CD14-positive monocyte (primary cell): Measurements from ENCODE around the gene ROR1. TPM values are rescaled to one million over a fixed set of nuclear protein-coding genes. Genes with fewer than 3 reads are reported as not detected.

Source experiments
- DNase-seq, 3 donors: peaks; one replicate each; pipeline ENCODE4 v3.0.0-alpha.2; 2011 to 2022
- H2AFZ ChIP-seq: 2 replicates; pipeline ENCODE4 v1.6.0; 2012; ENCODE audit warnings: mild to moderate bottlenecking, low read depth, low read length, inconsistent platforms; ENCODE audit not compliant: insufficient read depth, poor library complexity, severe bottlenecking
- H3K27ac ChIP-seq, 2 donors: 1 replicate in 1 of 2; 2 replicates in 1 of 2; pipeline ENCODE4 v1.5.1; 2012 to 2013; ENCODE audit warnings: low read length in 2 of 2, control low read depth in 1 of 2, inconsistent platforms in 1 of 2, low read depth in 1 of 2, mild to moderate bottlenecking in 1 of 2
- H3K27me3 ChIP-seq, 2 donors: one replicate each; pipeline versions ENCODE4 v1.6.0 to v1.6.1; 2011 to 2013; ENCODE audit warnings: low read length in 2 of 2; ENCODE audit not compliant: control insufficient read depth in 2 of 2, insufficient read depth in 2 of 2
- H3K36me3 ChIP-seq, 2 donors: replicated peaks in 1 of 2; 1 replicate in 1 of 2; 2 replicates in 1 of 2; pipeline versions ENCODE4 v1.5.1 to v1.6.1; 2012 to 2013; ENCODE audit warnings: low read length in 2 of 2, control low read depth in 1 of 2, inconsistent platforms in 1 of 2, mild to moderate bottlenecking in 1 of 2; ENCODE audit not compliant: insufficient read depth in 2 of 2, control insufficient read depth in 1 of 2
- H3K4me1 ChIP-seq, 2 donors: 1 replicate in 1 of 2; 2 replicates in 1 of 2; pipeline versions ENCODE4 v1.5.1 to v1.6.1; 2012 to 2013; ENCODE audit warnings: low read length in 2 of 2, control low read depth in 1 of 2, inconsistent platforms in 1 of 2, mild to moderate bottlenecking in 1 of 2, moderate library complexity in 1 of 2; ENCODE audit not compliant: insufficient read depth in 2 of 2, control insufficient read depth in 1 of 2
- H3K4me2 ChIP-seq: replicated peaks from 2 replicates; pipeline ENCODE3; 2012; ENCODE audit warnings: low read length, moderate library complexity, mild to moderate bottlenecking; ENCODE audit not compliant: poor library complexity, severe bottlenecking; ENCODE audit errors: extremely low read depth
- H3K4me3 ChIP-seq, 3 experiments: fragments of 200-600 bp in 1 of 3; sonication (generic) in 1 of 3; replicated peaks in 1 of 3; 1 replicate in 2 of 3; 2 replicates in 1 of 3; pipeline ENCODE4 v1.5.1; 2011 to 2013; ENCODE audit warnings: low read length in 3 of 3, mild to moderate bottlenecking in 3 of 3, control low read depth in 2 of 3, low read depth in 2 of 3, inconsistent platforms in 1 of 3, moderate library complexity in 1 of 3
- H3K79me2 ChIP-seq: 2 replicates; pipeline ENCODE4 v1.6.0; 2012; ENCODE audit warnings: mild to moderate bottlenecking, control low read depth, inconsistent platforms, low read length, moderate library complexity; ENCODE audit not compliant: insufficient read depth
- H3K9ac ChIP-seq: 2 replicates; pipeline ENCODE4 v1.6.0; 2017; ENCODE audit warnings: low read length, mild to moderate bottlenecking; ENCODE audit not compliant: insufficient read depth, poor library complexity, severe bottlenecking
- H3K9me3 ChIP-seq, 2 donors: replicated peaks in 1 of 2; 1 replicate in 1 of 2; 2 replicates in 1 of 2; pipeline versions ENCODE4 v1.5.1 to v1.6.1; 2012 to 2013; ENCODE audit warnings: low read length in 2 of 2, control low read depth in 1 of 2; ENCODE audit not compliant: control insufficient read depth in 1 of 2, insufficient read depth in 1 of 2
- H4K20me1 ChIP-seq: 2 replicates; pipeline ENCODE4 v1.6.0; 2012; ENCODE audit warnings: mild to moderate bottlenecking, low read length, control low read depth, moderate library complexity; ENCODE audit not compliant: insufficient read depth
- H3K27ac Mint-ChIP-seq, 7 donors: one replicate each; pipeline ENCODE4 v1.8.0; 2020; ENCODE audit warnings: mild to moderate bottlenecking in 7 of 7, mixed read lengths in 7 of 7, moderate library complexity in 6 of 7, inconsistent platforms in 2 of 7
- H3K27me3 Mint-ChIP-seq, 3 donors: one replicate each; pipeline ENCODE4 v1.8.0; 2021 to 2022; ENCODE audit warnings: low read depth in 3 of 3, mild to moderate bottlenecking in 3 of 3, mixed read lengths in 3 of 3, moderate library complexity in 3 of 3, inconsistent platforms in 1 of 3
- H3K36me3 Mint-ChIP-seq, 2 donors: one replicate each; pipeline ENCODE4 v1.8.0; 2020; ENCODE audit warnings: mixed read lengths in 2 of 2, inconsistent platforms in 1 of 2, mild to moderate bottlenecking in 1 of 2
- H3K4me1 Mint-ChIP-seq: one replicate; pipeline ENCODE4 v1.8.0; 2020; ENCODE audit warnings: mild to moderate bottlenecking, mixed read lengths
- H3K4me3 Mint-ChIP-seq, 2 donors: one replicate each; pipeline ENCODE4 v1.8.0; 2020; ENCODE audit warnings: mild to moderate bottlenecking in 2 of 2, mixed read lengths in 2 of 2, moderate library complexity in 1 of 2
- H3K9me3 Mint-ChIP-seq, 7 donors: one replicate each; pipeline ENCODE4 v1.8.0; 2020 to 2022; ENCODE audit warnings: mixed read lengths in 7 of 7, mild to moderate bottlenecking in 6 of 7, moderate library complexity in 6 of 7, inconsistent platforms in 2 of 7
- WGBS: methylation state at CpG from one replicate; pipeline ENCODE4 v1.1.5; 2013; ENCODE audit warnings: missing lambda C conversion rate; ENCODE audit not compliant: insufficient coverage; 5-methylcytosine and 5-hydroxymethylcytosine counted together
- intact Hi-C, 2 donors: fragments of 100-400 bp; cut with micrococcal nuclease; formaldehyde crosslinking; loops; one replicate each; pipeline versions ENCODE4 v1.15.0 to v1.15.1; 2023
- polyA plus RNA-seq, 3 donors: library from polyadenylated mRNA; depleted of rRNA in 1 of 3; unstranded in 2 of 3; stranded (reverse) in 1 of 3; fragments of 300-500 nt in 2 of 3; fragments of >200 nt in 1 of 3; fragmentation: Illumina TruSeq in 2 of 3; gene quantifications; 1 replicate in 2 of 3; 2 replicates in 1 of 3; pipeline ENCODE4 v1.2.3, GENCODE V29; 2012 to 2021
- TF ChIP-seq, protein P1 (sequence below): fragments of 200-600 bp; IDR thresholded peaks from one replicate; pipeline ENCODE4 v1.8.0; 2022; ENCODE audit warnings: antibody characterized with exemption, mild to moderate bottlenecking

ROR1 gene
- polyA plus RNA-seq, 3 donors = not detected

DNA sequence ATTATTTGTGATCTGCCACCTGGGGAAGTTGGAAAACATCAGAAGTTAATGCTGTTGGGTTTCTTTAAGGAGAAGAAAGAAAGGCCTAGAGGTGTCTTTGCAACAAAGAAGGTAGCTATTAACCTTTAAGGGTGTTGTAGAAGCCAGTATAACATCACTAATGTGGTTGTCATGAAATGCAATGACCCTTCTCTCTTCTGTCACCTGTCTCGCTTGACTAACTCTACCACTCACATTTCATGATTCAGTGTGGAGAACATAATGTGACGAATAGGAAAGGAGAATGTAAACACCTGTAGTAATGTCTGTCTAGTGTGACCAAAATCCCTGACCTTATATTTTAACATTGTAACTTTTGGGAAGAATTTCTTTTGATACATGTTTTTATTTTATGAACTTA lies 217.9 kb downstream of the ROR1 start:
- Histone ChIP-seq H3K27me3 (no peaks in the 10 kb centered on the region), H3K9ac (no peak overlapping the region), H3K4me2 (no peak overlapping the region), H3K79me2 (no peaks in the 10 kb centered on the region), H3K9me3 (no peaks in the 10 kb centered on the region), H3K4me1 (no peaks in the 10 kb centered on the region), H3K27ac (no peak overlapping the region), H3K4me3 (no peak overlapping the region), H2AFZ (no peak overlapping the region), H4K20me1 (no peaks in the 10 kb centered on the region), H3K36me3 (no peaks in the 10 kb centered on the region)
- peaks cover 0 to 1% (median 0%) of the 10 kb centered on the region in 3 donors for H3K27me3 Mint-ChIP-seq
- DNase-seq = no peak
- H3K4me3 Mint-ChIP-seq = no peak overlapping the region
- intact Hi-C loops = no loop called here
- WGBS = no CpG with 5 or more reads among the region's 2 CpGs
- H3K9me3 Mint-ChIP-seq = no peaks in the 10 kb centered on the region
- TF ChIP-seq, protein P1, sequence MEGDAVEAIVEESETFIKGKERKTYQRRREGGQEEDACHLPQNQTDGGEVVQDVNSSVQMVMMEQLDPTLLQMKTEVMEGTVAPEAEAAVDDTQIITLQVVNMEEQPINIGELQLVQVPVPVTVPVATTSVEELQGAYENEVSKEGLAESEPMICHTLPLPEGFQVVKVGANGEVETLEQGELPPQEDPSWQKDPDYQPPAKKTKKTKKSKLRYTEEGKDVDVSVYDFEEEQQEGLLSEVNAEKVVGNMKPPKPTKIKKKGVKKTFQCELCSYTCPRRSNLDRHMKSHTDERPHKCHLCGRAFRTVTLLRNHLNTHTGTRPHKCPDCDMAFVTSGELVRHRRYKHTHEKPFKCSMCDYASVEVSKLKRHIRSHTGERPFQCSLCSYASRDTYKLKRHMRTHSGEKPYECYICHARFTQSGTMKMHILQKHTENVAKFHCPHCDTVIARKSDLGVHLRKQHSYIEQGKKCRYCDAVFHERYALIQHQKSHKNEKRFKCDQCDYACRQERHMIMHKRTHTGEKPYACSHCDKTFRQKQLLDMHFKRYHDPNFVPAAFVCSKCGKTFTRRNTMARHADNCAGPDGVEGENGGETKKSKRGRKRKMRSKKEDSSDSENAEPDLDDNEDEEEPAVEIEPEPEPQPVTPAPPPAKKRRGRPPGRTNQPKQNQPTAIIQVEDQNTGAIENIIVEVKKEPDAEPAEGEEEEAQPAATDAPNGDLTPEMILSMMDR = no peak
- no peaks in the 10 kb centered on the region for H3K36me3 Mint-ChIP-seq
- H3K4me1 Mint-ChIP-seq = no peaks in the 10 kb centered on the region
- no peak overlapping the region for H3K27ac Mint-ChIP-seq

DNA sequence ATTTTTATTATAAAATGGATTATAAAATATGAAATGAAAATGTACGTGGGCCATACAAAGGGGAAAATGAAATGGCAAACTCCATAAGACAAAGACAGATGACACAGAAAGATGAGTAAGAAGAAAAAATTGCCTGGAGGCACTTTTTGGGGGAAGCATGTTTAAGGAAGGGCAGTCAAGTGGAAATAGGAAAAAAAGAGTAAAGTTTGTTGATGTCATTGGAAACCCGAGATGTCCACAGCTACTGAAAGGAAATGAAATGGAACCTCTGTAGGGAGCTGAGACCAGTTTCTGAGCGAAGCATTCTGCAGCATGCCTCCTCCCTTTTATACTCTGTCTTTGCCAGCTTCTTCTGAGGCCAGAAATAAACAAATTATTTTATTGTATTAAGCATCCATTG lies 226.2 kb downstream of the ROR1 start:
- Mint-ChIP-seq H3K4me3 (no peak overlapping the region), H3K27me3 (peaks cover 0 to 2% (median 0%) of the 10 kb centered on the region in 3 donors), H3K36me3 (no peaks in the 10 kb centered on the region), H3K27ac (no peak overlapping the region), H3K4me1 (no peaks in the 10 kb centered on the region), H3K9me3 (peaks cover 0 to 8% (median 0%) of the 10 kb centered on the region in 7 donors)
- Histone ChIP-seq H3K4me2 (no peak overlapping the region), H3K4me3 (no peak overlapping the region), H2AFZ (no peak overlapping the region), H3K9ac (no peak overlapping the region), H4K20me1 (no peaks in the 10 kb centered on the region), H3K9me3 (no peaks in the 10 kb centered on the region), H3K79me2 (no peaks in the 10 kb centered on the region), H3K4me1 (no peaks in the 10 kb centered on the region), H3K36me3 (no peaks in the 10 kb centered on the region), H3K27ac (no peak overlapping the region), H3K27me3 (no peaks in the 10 kb centered on the region)
- no CpG with 5 or more reads among the region's 3 CpGs for WGBS
- TF ChIP-seq, protein P1 = no peak
- intact Hi-C loops = no loop called here
- DNase-seq = no peak
